Neural cell (in vitro differentiated cells): ENCODE data around the gene EIF2B2.

ENCODE experiments used
- CTCF ChIP-seq: fragments of 450-650 bp; IDR thresholded peaks from 2 replicates; pipeline ENCODE4 v1.5.1; 2014; ENCODE audit warnings: antibody characterized with exemption, mild to moderate bottlenecking, moderate library complexity; ENCODE audit not compliant: poor library complexity, severe bottlenecking
- RAD21 ChIP-seq: fragments of 450-650 bp; conservative IDR thresholded peaks from 2 replicates; pipeline ENCODE4 v1.6.1; 2014; ENCODE audit warnings: antibody characterized with exemption, mild to moderate bottlenecking, moderate library complexity

DNA sequence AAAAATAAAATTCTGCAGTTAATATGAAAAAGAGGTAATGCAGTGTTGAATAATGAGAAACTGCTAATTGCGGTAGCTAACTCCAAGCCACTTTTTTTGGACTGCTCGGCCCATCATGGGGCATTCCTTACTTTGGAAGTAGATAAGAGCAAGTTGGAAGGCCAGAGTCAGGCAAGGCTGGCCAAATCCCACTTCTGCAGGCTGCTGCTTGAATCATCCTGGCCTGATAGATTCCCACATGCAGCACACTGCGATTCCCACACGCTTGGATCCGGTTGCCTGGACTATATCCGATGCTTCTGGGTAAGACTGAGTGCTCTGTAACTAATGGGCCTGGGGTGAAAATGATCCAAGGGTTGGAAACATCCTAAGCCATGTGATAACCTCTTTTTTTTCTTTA lies 10.6 kb downstream of the EIF2B2 start:
- TF ChIP-seq CTCF = no peak
- TF ChIP-seq RAD21 = no peak
